Stimulated activated CD8-positive, alpha-beta memory T cell treated with anti-CD3 and anti-CD28 coated beads, Interleukin-4, amount 100 ng/mL, for 48 hours (primary cell): Measurements from ENCODE around the gene MARCHF6.
"Not testable (repeated sequence)": the region's sequence is repeated elsewhere in the genome, so short reads cannot be mapped to it uniquely, and the experiment has no call there.

ENCODE experiments used
- DNase-seq: peaks from one replicate; pipeline ENCODE4 v3.0.0-alpha.2; 2020

The MARCHF6 gene

DNA sequence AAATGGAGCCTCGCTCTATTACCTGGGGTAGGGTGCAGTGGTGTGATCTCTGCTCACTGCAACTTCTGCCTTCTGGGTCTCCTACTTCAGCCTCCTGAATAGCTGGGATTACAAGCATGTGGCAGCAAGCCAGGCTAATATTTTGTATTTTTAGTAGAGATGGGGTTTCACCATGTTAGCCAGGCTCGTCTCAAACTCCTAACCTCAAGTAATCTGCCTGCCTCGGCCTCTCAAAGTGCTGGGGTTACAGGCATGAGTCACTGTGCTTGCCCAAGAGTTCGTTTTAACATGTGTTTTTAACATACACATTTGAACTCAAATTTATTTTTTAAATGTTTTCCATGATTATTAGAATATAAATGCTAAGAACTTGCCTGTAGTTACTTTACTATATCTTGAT, 34.2 kb downstream of the MARCHF6 start:
- DNase-seq: no peak

DNA sequence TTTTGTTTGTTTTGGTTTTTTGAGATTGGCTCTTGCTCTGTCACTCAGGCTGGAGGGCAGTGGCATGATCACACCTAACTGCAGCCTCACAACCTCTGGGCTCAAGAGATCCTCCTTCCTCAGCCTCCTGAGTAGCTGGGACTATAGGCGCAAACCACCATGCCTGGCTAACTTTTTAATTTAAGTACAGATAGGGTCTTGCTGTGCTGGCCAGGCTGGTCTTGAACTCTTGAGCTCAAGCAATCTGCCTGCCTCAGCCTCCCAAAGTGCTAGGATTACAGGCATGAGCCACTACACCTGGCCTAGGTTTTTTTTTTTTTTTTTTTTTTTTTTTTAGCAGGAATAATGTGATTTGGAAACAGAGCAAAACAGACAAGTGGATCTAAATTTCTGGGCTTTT, 37.6 kb downstream of the MARCHF6 start:
- no peak for DNase-seq

DNA sequence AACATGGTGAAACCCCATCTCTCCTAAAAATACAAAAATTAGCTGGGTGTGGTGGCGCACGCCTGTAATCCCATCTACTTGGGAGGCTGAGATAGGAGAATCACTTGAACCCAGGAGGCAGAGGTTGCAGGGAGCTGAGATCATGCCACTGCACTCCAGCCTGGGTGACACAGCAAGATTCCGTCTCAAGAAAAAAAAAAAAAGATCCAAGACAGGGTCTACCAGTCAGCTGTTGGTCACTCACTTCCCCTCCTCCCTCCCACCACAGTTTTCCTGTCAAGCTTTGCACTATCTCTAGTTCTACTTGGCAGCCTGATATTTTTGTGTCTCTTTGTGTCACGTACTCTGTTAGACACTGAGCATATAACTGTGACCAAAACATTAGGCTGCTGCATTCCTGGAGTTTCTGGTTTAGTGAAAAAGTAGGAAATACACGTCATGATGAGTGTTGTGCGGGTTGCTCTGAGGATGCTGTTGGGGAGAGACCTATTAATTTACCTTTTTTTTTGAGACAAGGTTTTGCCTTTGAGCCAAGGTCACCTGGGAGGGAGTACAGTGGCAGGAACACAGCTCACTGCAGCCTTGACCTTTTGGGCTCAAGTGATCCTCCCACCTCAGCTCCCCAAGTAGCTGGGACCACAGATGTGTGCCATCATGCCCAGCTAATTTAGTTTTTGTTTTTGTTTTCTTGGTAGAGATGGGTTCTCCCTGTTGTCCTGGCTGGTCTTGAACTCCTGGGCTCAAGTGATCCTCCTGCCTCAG, 39.3 kb downstream of the MARCHF6 start:
- not testable (repeated sequence) for DNase-seq

DNA sequence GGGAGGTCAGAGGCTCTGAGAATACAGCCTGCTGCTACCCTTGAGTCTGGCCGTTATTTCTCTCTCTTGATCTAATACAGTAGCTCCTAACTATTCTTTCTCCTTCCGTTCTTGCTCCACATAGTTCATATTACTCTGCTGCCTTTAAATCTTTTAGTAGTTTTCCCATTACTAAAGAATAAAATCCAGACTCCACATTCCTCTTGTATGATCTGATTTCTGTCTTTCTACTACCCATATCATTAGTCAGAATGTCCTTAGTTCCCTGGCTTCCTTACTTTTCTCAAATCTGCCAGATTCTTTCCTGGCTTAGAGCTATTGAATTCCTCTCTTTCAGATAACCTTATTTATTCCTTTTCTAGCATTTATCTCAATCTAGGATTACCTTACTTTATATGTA, 40.0 kb downstream of the MARCHF6 start:
- no peak for DNase-seq

DNA sequence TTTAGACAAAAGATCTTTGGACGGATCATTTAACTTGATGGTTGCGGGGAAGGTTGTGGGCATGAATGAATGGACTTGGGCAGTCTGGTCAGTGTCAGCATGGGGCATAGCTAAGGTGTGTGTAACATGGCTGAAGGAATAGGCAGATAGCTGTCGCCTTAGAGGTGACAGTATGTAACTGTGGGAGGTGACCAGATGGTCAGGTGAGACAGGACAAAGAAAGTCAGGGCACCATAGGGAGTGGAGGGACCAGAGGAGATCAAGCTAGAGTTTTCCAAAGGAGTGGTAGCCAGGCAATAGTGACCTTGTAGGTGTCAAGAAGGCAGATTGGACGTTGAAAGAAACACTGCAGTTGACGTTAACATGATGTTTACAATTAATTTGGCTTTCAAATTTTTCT, 43.1 kb downstream of the MARCHF6 start:
- no peak for DNase-seq

DNA sequence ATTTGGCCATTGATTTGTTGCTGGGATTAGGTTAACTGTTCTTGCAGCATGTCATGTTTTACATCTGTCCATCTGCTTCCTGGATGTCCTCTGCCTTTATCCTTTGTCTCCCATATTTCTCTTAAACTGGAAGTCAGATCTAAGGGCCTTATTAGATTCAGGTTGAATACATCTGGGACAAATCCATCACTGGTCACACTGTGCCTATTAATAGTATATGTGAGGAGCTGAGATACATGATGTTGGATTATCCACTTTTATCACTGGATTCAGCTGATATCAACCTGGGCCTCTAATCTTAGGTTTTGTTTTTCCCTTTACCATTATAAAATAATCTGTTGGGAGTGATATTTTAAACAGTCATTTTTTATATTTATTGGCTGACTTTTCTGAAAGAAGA, 46.3 kb downstream of the MARCHF6 start:
- DNase-seq: no peak

GRCh38 chr5:10400411-10400810, 46.9 kb downstream of the MARCHF6 start:
- no peak for DNase-seq

- no peak for DNase-seq
These were observed 47.3 kb downstream of the MARCHF6 start for GRCh38 chr5:10400831-10401230.

DNA sequence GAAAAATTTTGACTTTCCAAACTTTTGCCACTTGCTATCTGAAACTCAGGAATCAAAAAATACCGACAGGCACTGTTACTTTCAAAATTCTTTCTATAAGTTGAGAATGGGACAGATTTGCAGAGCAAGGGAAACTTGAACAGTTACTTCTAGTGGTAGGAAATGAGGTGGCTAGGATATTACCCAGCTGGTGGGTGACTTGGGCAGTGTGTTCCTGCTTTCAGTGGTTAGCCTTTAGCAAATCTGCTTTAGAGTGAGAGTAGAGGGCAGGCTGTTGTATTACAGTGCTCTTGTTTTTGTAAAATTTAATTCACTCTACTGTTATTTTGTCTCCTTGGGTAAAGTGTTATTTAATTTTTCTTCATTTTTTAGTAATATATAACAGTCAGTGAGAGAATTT, 48.0 kb downstream of the MARCHF6 start:
- DNase-seq: no peak
